Ectodermal cell (in vitro differentiated cells): Measurements from ENCODE around the gene ZNF222.

Experiments
- H3K27ac ChIP-seq: 2 replicates; pipeline ENCODE4 v1.7.0; 2013; ENCODE audit warnings: mild to moderate bottlenecking, low read depth, low read length; ENCODE audit not compliant: insufficient read depth, poor library complexity, severe bottlenecking
- H3K27me3 ChIP-seq: 2 replicates; pipeline ENCODE4 v1.7.0; 2013; ENCODE audit warnings: mild to moderate bottlenecking, low read length; ENCODE audit not compliant: insufficient read depth, control insufficient read depth, poor library complexity, severe bottlenecking
- H3K36me3 ChIP-seq: one replicate; pipeline ENCODE4 v1.7.0; 2013; ENCODE audit warnings: low read length; ENCODE audit not compliant: control insufficient read depth, insufficient read depth
- H3K4me1 ChIP-seq: one replicate; pipeline ENCODE4 v1.7.0; 2013; ENCODE audit warnings: low read length; ENCODE audit not compliant: control insufficient read depth, insufficient read depth
- H3K4me3 ChIP-seq: 2 replicates; pipeline ENCODE4 v1.7.0; 2013; ENCODE audit warnings: low read depth, low read length, control low read depth; ENCODE audit not compliant: insufficient read depth
- H3K9me3 ChIP-seq: 2 replicates; pipeline ENCODE4 v1.7.0; 2013; ENCODE audit warnings: mild to moderate bottlenecking, low read length, moderate library complexity; ENCODE audit not compliant: control insufficient read depth
- whole genome bisulfite sequencing, 2 experiments: methylation state at CpG; one replicate each; pipeline ENCODE4 v1.1.7; 2013; ENCODE audit warnings: missing lambda C conversion rate in 2 of 2; 5-methylcytosine and 5-hydroxymethylcytosine counted together

Gene ZNF222

GRCh38 chr19:44005973-44006372 is 19.2 kb upstream of the ZNF222 start:
- H3K4me1 ChIP-seq, result peaks cover 3% of the 10 kb centered on the region
- 100% methylated on average over 1 of the region's 1 CpG; no CpG with 5 or more reads in 1 of the 2 experiments for WGBS, 2 experiments
- no peaks in the 10 kb centered on the region for H3K27me3 ChIP-seq
- H3K36me3 ChIP-seq, result peaks cover 34% of the 10 kb centered on the region
- H3K4me3 ChIP-seq, result no peak overlapping the region
- no peaks in the 10 kb centered on the region for H3K9me3 ChIP-seq
- no peak overlapping the region for H3K27ac ChIP-seq

GRCh38 chr19:44007473-44007872 is 17.7 kb upstream of the ZNF222 start:
- Histone ChIP-seq H3K27ac (no peak overlapping the region), H3K4me3 (no peak overlapping the region), H3K36me3 (peaks cover 44% of the 10 kb centered on the region)

GRCh38 chr19:44010468-44010867 is 14.7 kb upstream of the ZNF222 start:
- H3K27ac ChIP-seq, result no peak overlapping the region
- no peak overlapping the region for H3K4me3 ChIP-seq
- H3K4me1 ChIP-seq, result no peaks in the 10 kb centered on the region
- no peaks in the 10 kb centered on the region for H3K27me3 ChIP-seq
- H3K36me3 ChIP-seq, result peaks cover 44% of the 10 kb centered on the region
- no peaks in the 10 kb centered on the region for H3K9me3 ChIP-seq
- 94 to 98% methylated on average over 5 of the region's 5 CpGs for WGBS, 2 experiments

More at GRCh38 chr19:44007473-44007872, 17.7 kb upstream of the ZNF222 start:
- 91 to 93% methylated on average over 6 of the region's 6 CpGs for WGBS, 2 experiments
- Histone ChIP-seq H3K27me3 (no peaks in the 10 kb centered on the region), H3K4me1 (peaks cover 3% of the 10 kb centered on the region), H3K9me3 (no peaks in the 10 kb centered on the region)

- H3K27ac ChIP-seq, result no peak overlapping the region
- peaks cover 4% of the 10 kb centered on the region for H3K9me3 ChIP-seq
- no peaks in the 10 kb centered on the region for H3K4me1 ChIP-seq
- WGBS, 2 experiments, result 63 to 72% methylated on average over 1 to 2 of the region's 2 CpGs
- H3K4me3 ChIP-seq, result no peak overlapping the region
- H3K27me3 ChIP-seq, result no peaks in the 10 kb centered on the region
- H3K36me3 ChIP-seq, result no peaks in the 10 kb centered on the region
Observed at GRCh38 chr19:44019498-44019897, 5.7 kb upstream of the ZNF222 start.

- H3K36me3 ChIP-seq, result no peaks in the 10 kb centered on the region
- no peaks in the 10 kb centered on the region for H3K27me3 ChIP-seq
- no peak overlapping the region for H3K27ac ChIP-seq
- H3K9me3 ChIP-seq, result peaks cover 4% of the 10 kb centered on the region
- no peak overlapping the region for H3K4me3 ChIP-seq
- H3K4me1 ChIP-seq, result peaks cover 5% of the 10 kb centered on the region
Observed at GRCh38 chr19:44021221-44021620, 4.0 kb upstream of the ZNF222 start.

GRCh38 chr19:44024900-44025216 is 321 bp upstream of the ZNF222 start:
- WGBS, 2 experiments, result 49 to 54% methylated on average over 4 of the region's 4 CpGs

GRCh38 chr19:44026622-44027021 is 1.4 kb downstream of the ZNF222 start:
- Histone ChIP-seq H3K4me3 (no peak overlapping the region), H3K9me3 (peaks cover 4% of the 10 kb centered on the region), H3K4me1 (peaks cover 5% of the 10 kb centered on the region), H3K27me3 (no peaks in the 10 kb centered on the region), H3K27ac (no peak overlapping the region), H3K36me3 (peaks cover 41% of the 10 kb centered on the region)
- WGBS, 2 experiments, result 93 to 94% methylated on average over 6 of the region's 6 CpGs

More at GRCh38 chr19:44024900-44025216, 321 bp upstream of the ZNF222 start:
- Histone ChIP-seq H3K9me3 (no peaks in the 10 kb centered on the region), H3K27ac (no peak overlapping the region), H3K4me1 (peaks cover 5% of the 10 kb centered on the region), H3K27me3 (no peaks in the 10 kb centered on the region), H3K4me3 (peak overlapping the region; percentile 80), H3K36me3 (peaks cover 25% of the 10 kb centered on the region)

- H3K4me1 ChIP-seq, result no peaks in the 10 kb centered on the region
- H3K4me3 ChIP-seq, result no peak overlapping the region
- 89 to 95% methylated on average over 1 of the region's 1 CpG for WGBS, 2 experiments
- H3K9me3 ChIP-seq, result peaks cover 4% of the 10 kb centered on the region
- H3K27ac ChIP-seq, result no peak overlapping the region
- H3K27me3 ChIP-seq, result no peaks in the 10 kb centered on the region
- peaks cover 50% of the 10 kb centered on the region for H3K36me3 ChIP-seq
Observed at GRCh38 chr19:44032001-44032610, 6.9 kb downstream of the ZNF222 start.

- Histone ChIP-seq H3K27ac (no peak overlapping the region), H3K9me3 (no peaks in the 10 kb centered on the region), H3K36me3 (no peaks in the 10 kb centered on the region), H3K4me1 (no peaks in the 10 kb centered on the region), H3K4me3 (no peak overlapping the region), H3K27me3 (no peaks in the 10 kb centered on the region)
- WGBS, 2 experiments, result 74 to 82% methylated on average over 2 of the region's 2 CpGs
Observed at GRCh38 chr19:44042147-44042546, 17.0 kb downstream of the ZNF222 start.

- H3K27me3 ChIP-seq, result no peaks in the 10 kb centered on the region
- H3K9me3 ChIP-seq, result no peaks in the 10 kb centered on the region
- WGBS, 2 experiments, result 89% methylated on average over 21 of the region's 21 CpGs
- H3K27ac ChIP-seq, result no peak overlapping the region
- H3K4me3 ChIP-seq, result peak overlapping the region; percentile 72
- peaks cover 2% of the 10 kb centered on the region for H3K4me1 ChIP-seq
- peaks cover 2% of the 10 kb centered on the region for H3K36me3 ChIP-seq
Observed at GRCh38 chr19:44050740-44051649, 25.8 kb downstream of the ZNF222 start.
